IPS-NIHi11 (cell line): ENCODE measurements around the gene ASB2.

ENCODE experiments used
- DNase-seq: peaks from one replicate; pipeline ENCODE4 v3.0.0; 2012; ENCODE audit warnings: mixed read lengths, low spot score

Gene ASB2

GRCh38 chr14:93981316-93982229, 5.2 kb upstream of the ASB2 start:
- DNase-seq = no peak

- no peak for DNase-seq
Observed at GRCh38 chr14:93980456-93981201, 4.3 kb upstream of the ASB2 start.

DNA sequence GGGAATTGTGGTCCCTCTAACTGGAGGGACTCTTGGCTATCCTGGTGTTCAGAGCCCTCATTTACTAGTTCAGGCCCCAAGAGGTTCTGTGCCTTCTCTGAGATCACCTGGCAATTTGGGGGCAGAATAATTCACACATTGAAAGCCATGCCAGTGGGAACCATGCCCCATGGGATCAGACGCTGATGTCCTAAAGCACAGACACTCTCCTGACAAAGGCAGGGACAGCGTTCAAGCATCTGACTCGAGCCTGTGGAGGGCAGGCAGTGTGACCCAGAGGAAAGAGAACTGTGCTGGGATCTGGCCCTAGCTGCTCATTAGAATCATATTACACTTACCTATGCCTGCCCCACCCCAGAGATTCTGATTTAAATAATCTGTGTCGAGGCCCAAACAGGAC, 2.4 kb upstream of the ASB2 start:
- no peak for DNase-seq

DNA sequence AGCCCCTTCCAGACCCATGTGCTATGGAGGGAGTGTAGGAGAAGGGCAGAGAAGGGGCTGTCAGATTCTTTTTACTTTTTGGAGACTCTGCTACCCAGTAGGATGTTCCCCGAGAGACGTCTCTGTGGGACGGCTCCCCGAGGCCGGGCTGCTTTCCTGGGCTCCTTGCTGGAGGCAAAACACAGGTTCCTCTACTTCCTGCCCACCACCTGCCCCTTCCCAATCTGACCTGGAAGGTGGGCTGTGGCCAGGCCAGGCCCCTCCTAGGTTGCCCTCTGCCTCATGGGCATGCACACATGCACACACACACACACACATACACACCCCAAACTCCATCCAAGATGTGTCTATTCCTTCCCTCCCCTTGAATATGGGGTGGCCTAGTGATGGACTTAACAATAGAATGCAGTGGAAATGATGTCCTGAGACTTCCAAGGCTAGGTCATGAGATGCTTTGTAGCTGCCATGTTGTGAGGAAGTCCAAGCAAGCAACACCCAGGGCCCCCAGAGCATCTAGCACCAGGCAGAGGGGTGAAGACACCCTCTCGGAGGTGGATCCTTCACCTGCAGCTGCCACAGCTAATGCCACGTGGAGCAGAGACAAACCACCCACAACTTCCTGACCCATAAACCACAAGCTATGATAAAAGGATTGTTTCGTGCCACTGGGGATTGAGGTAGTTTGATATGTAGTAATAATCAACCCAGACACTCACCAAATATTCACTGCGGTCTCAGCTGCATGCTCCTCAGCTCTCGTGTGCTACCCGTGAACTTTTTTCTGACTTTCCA, 1.6 kb upstream of the ASB2 start:
- DNase-seq = no peak

DNA sequence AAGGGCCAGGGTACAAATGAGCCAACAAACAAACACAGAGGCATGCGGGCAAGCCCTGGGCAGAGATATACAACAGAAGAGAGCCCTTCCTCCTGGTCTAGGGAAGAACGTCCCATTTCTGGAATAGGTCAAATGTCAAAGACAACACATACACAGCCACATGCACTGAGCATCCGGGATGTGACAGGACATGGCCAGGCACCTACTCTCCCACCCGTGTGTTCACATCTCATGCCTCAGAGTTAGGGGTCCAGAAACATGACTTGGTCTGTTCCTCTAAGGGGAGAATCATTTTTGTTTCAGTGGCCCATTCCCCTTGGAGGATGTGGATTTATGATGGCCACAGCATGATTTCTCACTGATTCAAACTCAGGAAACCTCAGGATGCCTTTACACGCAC, 801 bp upstream of the ASB2 start:
- DNase-seq = no peak

DNA sequence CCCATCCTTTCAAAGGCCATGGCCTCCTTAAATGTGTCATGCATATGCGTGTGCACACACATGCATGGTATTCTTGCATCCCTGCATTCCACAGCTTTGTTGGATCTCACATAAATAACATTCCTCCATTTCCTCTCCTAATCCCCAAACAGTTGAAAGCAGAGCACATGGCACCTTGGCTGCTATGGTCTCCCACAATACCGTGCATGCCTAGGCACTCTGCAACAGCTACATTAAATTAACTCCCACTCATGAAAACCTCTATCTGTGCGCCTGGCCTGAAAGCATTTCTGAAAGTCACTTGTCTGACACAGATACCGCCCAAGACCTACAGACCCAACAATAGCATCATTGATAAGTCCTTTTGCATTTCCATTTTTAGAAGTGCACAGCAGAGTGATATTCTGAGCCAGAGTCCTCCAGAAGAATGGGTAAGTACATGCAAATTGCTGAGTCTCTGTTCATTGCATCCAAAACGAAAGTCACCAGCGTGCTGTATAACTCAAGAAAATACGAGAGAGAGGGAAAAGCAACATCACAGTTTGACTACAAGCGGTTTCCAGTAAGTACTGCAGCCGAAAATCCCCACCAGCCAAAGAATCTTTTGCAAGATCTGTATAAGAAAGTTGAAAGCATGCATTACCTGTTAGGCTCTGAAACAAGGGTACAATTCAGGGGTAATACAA, 436 bp downstream of the ASB2 start:
- DNase-seq = no peak

DNA sequence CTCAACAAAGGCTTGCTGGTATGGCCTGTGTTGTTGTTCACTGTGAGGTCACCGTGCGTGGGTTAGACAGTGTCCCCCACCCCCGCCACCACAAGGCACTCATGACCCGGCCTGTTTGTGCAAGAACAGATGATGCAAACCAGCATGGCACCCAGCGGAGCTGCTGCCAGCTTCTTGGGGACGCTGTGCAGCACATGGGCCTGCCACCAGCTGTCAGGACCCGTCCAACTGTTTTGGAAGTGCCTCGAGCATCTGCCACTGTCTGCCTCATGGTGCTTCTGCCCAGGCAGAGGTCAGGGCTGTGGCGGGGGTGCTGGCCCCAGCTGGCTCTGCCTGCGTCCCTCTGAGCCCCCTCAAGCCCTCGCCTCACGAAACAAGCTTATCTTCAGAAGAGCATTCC, 1.5 kb downstream of the ASB2 start:
- no peak for DNase-seq

DNA sequence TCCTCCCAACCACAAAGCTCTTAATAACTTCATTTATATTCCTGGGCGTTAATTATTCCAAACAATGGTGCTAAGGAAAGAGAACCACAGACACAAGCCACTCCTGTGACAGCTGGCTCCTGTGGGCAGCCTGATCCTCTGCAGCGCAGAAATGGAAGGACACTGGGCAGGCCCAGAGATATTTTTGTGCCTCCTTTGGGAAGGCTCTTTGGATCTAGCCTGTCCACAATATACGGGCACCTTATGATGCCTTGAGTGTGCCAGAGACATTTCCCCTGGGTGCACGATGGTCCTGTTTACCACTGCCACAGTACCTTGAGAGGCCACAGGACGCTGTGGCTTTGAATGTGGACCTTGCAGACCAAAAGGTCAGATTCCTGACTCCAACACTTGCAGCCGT, 2.1 kb downstream of the ASB2 start:
- DNase-seq = no peak

- DNase-seq = no peak
Observed at GRCh38 chr14:93973607-93974006, 2.8 kb downstream of the ASB2 start.

GRCh38 chr14:93972618-93973205, 3.7 kb downstream of the ASB2 start:
- no peak for DNase-seq

- DNase-seq = no peak
Observed at GRCh38 chr14:93971635-93972027, 4.7 kb downstream of the ASB2 start.

DNA sequence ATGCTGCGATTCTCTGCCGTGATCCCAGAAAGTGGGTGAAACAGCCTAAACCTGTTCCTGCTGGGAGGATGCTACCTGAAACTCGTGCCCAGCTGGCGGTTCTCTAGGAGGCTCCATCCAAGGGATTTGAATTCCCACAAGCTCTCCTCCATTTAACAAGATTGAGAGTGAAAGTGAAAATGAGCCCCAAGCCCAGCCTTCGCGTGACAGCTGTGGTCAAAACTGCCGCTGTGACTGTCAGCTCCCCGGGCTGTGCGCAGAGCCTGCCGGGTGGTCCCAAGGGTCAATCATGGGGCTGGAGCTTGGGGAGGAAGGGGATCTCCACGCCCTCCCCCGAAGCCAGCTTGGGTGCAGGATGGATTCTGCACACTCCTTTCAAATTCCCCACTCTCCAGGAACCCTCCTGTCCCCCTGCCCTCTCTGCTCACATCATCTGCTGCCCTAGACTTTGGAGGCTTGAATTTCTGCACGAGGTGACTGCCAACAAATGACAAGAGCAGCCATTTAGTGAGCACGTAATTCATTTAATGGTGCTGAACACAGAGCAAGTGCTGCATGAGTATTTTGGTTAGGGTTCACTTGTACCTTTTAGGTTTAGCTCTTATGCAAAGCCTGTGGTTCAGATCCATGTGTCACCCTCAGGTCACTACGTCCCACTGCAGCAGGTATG, 5.3 kb downstream of the ASB2 start:
- no peak for DNase-seq

GRCh38 chr14:93970585-93970964, 5.8 kb downstream of the ASB2 start:
- DNase-seq = peak; percentile 57

GRCh38 chr14:93969082-93969828, 7.1 kb downstream of the ASB2 start:
- no peak for DNase-seq

- DNase-seq = no peak
Observed at GRCh38 chr14:93967637-93968250, 8.6 kb downstream of the ASB2 start.

DNA sequence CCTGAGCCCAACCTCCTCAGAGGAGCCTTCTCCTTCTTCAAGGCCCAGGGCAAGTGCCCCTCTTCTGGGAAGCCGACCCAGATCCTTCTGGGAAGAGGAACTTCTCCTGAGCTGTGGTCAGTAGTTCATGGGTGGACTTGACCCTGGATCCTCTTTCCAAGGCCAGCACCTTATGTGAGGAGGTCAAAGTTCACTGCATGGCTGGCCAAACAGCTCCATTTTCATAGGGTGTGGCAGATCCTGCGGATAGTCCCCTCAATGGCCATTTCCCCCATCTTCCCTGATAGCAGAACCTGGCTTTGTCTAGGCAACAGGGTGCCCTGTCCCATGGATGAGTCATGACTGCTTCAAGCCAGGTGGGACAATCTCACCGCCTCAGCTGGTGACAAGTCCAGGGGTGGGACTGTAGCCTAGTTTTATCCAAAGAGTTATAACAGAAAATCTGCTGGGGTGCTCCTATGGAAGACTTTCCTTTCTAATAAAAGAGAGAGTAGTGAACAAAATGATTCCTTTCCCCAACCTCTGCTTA, 10.4 kb downstream of the ASB2 start:
- no peak for DNase-seq

DNA sequence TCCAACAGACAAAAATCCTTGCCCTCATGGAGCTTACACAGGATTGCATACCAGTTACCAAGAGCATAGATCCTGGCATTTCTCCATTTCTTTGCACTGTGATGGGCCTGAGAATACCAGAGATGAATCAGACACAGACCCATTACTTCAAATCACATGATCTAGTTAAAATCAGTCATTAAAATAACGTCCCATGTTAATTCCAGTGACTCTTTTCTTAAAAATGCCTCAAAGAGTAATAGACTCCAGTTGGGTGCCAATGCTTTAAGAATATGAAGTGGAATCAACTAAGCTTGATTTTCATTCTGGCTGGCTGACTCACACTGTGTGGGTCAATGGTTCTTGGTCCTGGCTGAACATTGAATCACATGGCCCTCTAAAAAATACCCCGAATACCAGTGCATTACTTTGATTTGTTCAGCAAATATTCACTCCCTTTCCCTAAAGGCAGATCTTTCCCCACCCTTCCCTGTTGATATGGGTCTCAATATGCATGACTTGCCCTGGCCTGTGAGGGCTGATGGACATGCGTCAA, 11.0 kb downstream of the ASB2 start:
- DNase-seq = no peak

DNA sequence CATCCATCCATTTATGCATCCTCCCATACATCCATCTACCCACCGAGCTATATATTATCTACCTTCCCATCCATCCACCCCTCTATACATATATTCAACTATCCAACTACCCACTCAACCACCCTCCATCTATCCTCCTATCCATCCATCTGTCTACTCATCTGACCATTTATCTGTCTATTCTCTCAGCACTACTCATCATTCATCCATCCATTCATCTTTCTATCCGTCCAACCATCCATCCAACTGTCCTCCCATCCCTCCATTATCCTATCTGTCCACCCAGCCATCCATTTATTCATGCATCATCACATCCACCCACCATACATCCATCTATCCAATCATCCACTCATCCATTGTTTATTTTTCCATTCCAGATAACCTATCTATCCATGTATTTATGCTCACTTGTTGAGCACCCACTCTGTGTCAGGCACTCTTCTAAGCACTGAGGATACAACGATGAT, 11.5 kb downstream of the ASB2 start:
- DNase-seq = no peak

DNA sequence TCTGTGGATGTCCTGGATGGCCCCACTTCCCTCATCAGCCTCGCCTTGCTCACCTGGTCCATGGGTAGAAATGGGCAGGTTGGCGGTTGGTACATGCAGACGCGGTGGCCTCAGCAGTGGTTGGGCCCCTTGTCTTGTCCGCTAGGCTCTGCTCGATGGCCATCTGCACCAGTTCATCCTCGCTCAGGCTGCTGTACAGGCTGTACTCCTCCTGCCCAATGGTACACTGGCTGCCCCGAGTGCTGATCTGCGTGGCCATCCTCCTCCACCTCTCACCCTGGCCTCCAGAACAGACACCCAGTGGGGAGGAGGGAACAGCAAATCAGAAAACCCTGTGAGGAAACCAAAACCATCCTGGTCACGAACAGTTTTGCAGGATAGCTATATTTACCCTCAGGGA, 12.1 kb downstream of the ASB2 start:
- no peak for DNase-seq
